ENCODE results near the gene S1PR4. TPM values are rescaled to one million over a fixed set of nuclear protein-coding genes. Genes with fewer than 3 reads are reported as not detected.

Gene S1PR4
- total and polyA plus RNA-seq, 8 donors = 1.2 to 20.8 (median 2.2) TPM

DNA sequence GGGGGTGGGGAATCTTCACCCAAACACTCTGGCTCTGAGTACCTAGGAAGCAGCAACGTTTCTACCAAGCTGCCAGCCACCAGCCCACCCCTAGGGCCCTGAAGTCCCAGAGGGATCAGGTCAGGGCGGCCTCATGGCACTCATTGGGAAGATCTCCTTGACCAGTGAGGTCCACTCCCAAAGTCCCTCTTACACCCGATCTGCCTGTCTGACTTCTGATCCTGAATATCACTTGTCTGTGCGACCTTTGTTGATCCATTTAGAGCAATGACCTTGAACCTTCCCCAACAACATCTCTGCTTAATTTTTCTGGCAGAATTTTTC, 44.8 kb upstream of the S1PR4 start:
- no peak for ATAC-seq
- TF ChIP-seq, protein P1, sequence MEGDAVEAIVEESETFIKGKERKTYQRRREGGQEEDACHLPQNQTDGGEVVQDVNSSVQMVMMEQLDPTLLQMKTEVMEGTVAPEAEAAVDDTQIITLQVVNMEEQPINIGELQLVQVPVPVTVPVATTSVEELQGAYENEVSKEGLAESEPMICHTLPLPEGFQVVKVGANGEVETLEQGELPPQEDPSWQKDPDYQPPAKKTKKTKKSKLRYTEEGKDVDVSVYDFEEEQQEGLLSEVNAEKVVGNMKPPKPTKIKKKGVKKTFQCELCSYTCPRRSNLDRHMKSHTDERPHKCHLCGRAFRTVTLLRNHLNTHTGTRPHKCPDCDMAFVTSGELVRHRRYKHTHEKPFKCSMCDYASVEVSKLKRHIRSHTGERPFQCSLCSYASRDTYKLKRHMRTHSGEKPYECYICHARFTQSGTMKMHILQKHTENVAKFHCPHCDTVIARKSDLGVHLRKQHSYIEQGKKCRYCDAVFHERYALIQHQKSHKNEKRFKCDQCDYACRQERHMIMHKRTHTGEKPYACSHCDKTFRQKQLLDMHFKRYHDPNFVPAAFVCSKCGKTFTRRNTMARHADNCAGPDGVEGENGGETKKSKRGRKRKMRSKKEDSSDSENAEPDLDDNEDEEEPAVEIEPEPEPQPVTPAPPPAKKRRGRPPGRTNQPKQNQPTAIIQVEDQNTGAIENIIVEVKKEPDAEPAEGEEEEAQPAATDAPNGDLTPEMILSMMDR (IDR thresholded peaks at IDR 0.05) = no peak

DNA sequence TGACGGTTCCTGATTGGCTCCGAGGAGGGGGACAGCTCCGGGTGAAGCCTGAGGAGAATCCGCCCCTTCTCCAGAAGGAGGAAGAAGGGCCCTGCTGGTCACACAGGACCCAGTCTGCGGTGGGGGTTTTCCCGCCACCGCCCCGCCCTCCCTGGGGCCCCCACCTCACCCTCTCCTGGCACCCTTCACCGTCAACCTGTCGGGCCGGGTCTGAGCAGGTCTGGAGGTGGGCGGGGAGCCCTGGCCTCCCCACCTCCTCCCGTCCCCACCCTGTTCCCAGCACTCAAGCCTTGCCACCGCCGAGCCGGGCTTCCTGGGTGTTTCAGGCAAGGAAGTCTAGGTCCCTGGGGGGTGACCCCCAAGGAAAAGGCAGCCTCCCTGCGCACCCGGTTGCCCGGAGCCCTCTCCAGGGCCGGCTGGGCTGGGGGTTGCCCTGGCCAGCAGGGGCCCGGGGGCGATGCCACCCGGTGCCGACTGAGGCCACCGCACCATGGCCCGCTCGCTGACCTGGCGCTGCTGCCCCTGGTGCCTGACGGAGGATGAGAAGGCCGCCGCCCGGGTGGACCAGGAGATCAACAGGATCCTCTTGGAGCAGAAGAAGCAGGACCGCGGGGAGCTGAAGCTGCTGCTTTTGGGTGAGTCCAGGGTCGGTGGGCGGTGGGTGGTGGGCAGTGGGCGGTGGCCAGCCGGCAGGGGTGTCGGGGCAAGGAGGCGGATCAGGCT, 42.4 kb upstream of the S1PR4 start, which contains the start of gene GNA15:
Gene GNA15 (plus strand): TSS at position 73 of the 723 bp plus-strand sequence. CDS start 418 bp downstream, at position 491.
- H3K36me3 ChIP-seq = no peaks in the 10 kb centered on the region
- no peaks in the 10 kb centered on the region for H3K9me3 ChIP-seq
- intact Hi-C loops (cut with DNase I) = no loop called here
- peak; percentile 93 for ATAC-seq
- peak within 1 kb of the TSS; percentile 25 to 69 for H3K4me3 ChIP-seq
- DNase-seq = peak in 3 of 4 donors; percentile 65 to 90 (median 77)
- no peaks in the 10 kb centered on the region for H3K27me3 ChIP-seq
- H3K27ac ChIP-seq = peak within 1 kb of the TSS; percentile 44 to 89
- TF ChIP-seq, protein P1 (IDR thresholded peaks at IDR 0.05) = no peak
- peaks cover 4 to 63% of the 10 kb centered on the region in 2 donors for H3K4me1 ChIP-seq

More for the DNA sequence above, 44.8 kb upstream of the S1PR4 start:
- DNase-seq = peak in 1 of 4 donors; percentile 53
- Histone ChIP-seq H3K4me1 (peaks cover 4 to 60% of the 10 kb centered on the region in 2 donors), H3K9me3 (no peaks in the 10 kb centered on the region), H3K27me3 (no peaks in the 10 kb centered on the region), H3K27ac (peak overlapping the region; percentile 69 to 89), H3K4me3 (no peak overlapping the region), H3K36me3 (no peaks in the 10 kb centered on the region)
- intact Hi-C loops (cut with DNase I) = no loop called here

DNA sequence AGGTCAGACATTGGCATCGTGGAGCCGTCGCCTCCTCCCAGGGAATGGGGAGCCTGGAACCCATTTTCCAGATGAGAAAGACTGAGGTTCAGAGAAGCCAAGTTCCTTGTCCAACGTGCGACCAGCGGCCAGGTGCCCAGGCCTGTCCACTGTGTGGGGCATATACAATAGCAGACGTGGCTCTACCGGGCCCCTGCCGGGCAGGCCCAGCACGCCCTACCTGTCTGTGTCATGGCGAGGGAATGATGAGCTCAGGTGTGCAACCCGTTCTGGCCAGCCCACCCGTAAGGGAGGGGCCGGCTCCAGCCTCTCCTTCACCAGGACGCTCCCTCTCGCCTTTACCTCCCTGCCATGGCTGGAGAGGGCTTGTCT, 41.9 kb upstream of the S1PR4 start:
- Histone ChIP-seq H3K4me1 (peaks cover 9 to 68% of the 10 kb centered on the region in 2 donors), H3K36me3 (no peaks in the 10 kb centered on the region), H3K9me3 (no peaks in the 10 kb centered on the region), H3K27me3 (no peaks in the 10 kb centered on the region), H3K27ac (peak overlapping the region; percentile 44 to 89), H3K4me3 (peak overlapping the region; percentile 25 to 69)
- TF ChIP-seq, protein P1 (IDR thresholded peaks at IDR 0.05) = no peak
- peak in 1 of 4 donors; percentile 73 for DNase-seq
- intact Hi-C loops (cut with DNase I) = no loop called here
- peak; percentile 10 for ATAC-seq

DNA sequence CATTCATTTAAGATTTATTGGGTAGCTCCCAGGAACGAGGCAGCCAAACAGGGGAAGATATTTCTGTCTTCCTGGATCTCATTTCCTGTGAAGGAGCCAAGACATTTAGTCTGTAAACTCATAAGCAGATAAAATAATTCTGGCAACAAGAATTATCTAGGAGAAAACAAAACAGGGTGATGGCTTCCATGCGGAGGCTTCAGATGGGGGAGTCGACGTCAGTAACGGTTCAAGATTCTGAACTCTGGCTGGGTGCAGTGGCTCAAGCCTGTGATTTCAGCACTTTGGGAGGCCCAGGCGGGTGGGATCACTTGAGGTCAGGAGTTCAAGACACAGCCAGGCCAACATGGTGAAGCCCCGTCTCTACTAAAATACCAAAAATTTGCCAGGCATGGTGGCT, 41.5 kb upstream of the S1PR4 start:
- TF ChIP-seq, protein P1 (IDR thresholded peaks at IDR 0.05) = no peak
- Histone ChIP-seq H3K9me3 (no peaks in the 10 kb centered on the region), H3K4me1 (peaks cover 9 to 72% of the 10 kb centered on the region in 2 donors), H3K36me3 (no peaks in the 10 kb centered on the region), H3K27me3 (no peaks in the 10 kb centered on the region), H3K4me3 (peak overlapping the region in 1 of 2 donors; percentile 69), H3K27ac (peak overlapping the region; percentile 44 to 89)
- ATAC-seq (no peak), DNase-seq (peak in 2 of 4 donors; percentile 53 to 74)
- intact Hi-C loops (cut with DNase I) = no loop called here

DNA sequence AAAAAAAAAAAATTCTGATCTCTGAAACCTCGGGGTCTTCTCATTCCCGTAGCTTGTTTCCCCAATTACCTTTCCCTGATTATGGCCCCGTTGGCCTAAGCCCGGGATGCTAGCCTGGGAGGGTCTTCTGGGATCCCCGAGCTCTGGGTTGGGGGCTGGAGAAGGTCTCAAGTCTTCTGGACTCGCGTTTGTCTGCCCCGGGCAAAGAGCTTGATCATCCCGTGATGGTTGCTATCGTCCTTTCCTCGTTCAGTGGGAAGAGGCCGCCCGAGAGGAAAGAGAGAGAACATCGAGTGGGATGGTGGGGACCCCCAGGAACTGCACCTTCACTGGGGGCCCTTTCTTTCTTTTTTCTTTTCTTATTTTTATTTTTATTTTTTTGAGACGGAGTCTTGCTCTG, 40.3 kb upstream of the S1PR4 start:
- Histone ChIP-seq H3K4me1 (peaks cover 13 to 74% of the 10 kb centered on the region in 2 donors), H3K36me3 (no peaks in the 10 kb centered on the region), H3K4me3 (peak overlapping the region in 1 of 2 donors; percentile 69), H3K27me3 (no peaks in the 10 kb centered on the region), H3K27ac (no peak overlapping the region), H3K9me3 (no peaks in the 10 kb centered on the region)
- no peak for ATAC-seq
- DNase-seq = no peak
- TF ChIP-seq, protein P1 (IDR thresholded peaks at IDR 0.05) = no peak
- intact Hi-C loops (cut with DNase I) = no loop called here

Measured in left lung (tissue), 10 donors.